Lung (tissue), 12 donors: ENCODE measurements around the gene CTXND1. TPM values are rescaled to one million over a fixed set of nuclear protein-coding genes. Genes with fewer than 3 reads are reported as not detected.

ENCODE experiments used
- ATAC-seq: fragments of 200-7000 bp; cut with Tn5 transposase; one replicate; pipeline ENCODE4 v1.9.1; 2020; ENCODE audit warnings: moderate number of reproducible peaks; ENCODE audit not compliant: insufficient read depth, low FRiP score
- DNase-seq, 3 donors: peaks; one replicate each; pipeline ENCODE4 v3.0.0-alpha.2; 2013 to 2017
- H3K27ac ChIP-seq, 2 donors: one replicate each; pipeline ENCODE4 v1.5.1; 2013; ENCODE audit warnings: mild to moderate bottlenecking in 2 of 2, moderate library complexity in 2 of 2, control low read depth in 1 of 2, inconsistent platforms in 1 of 2, low read depth in 1 of 2, low read length in 1 of 2
- H3K27me3 ChIP-seq, 3 donors: one replicate each; pipeline ENCODE4 v1.5.1; 2013; ENCODE audit warnings: low read length in 2 of 3; ENCODE audit not compliant: control insufficient read depth in 3 of 3, insufficient read depth in 3 of 3
- H3K36me3 ChIP-seq, 4 donors: one replicate each; pipeline ENCODE4 v1.5.1; 2013; ENCODE audit warnings: low read length in 4 of 4, mild to moderate bottlenecking in 1 of 4, moderate library complexity in 1 of 4; ENCODE audit not compliant: control insufficient read depth in 4 of 4, insufficient read depth in 4 of 4
- H3K4me1 ChIP-seq, 5 donors: one replicate each; pipeline ENCODE4 v1.5.1; 2013; ENCODE audit warnings: low read length in 5 of 5, mild to moderate bottlenecking in 2 of 5, moderate library complexity in 1 of 5; ENCODE audit not compliant: control insufficient read depth in 5 of 5, insufficient read depth in 5 of 5
- H3K4me3 ChIP-seq: one replicate; pipeline ENCODE4 v1.5.1; 2013; ENCODE audit warnings: mild to moderate bottlenecking, control low read depth, moderate library complexity
- H3K9ac ChIP-seq, 2 donors: one replicate each; pipeline ENCODE4 v1.5.1; 2013; ENCODE audit warnings: low read length in 2 of 2, control low read depth in 1 of 2; ENCODE audit not compliant: insufficient read depth in 1 of 2
- H3K9me3 ChIP-seq, 4 donors: one replicate each; pipeline ENCODE4 v1.5.1; 2013; ENCODE audit warnings: low read length in 3 of 4, mild to moderate bottlenecking in 1 of 4, moderate library complexity in 1 of 4; ENCODE audit not compliant: control insufficient read depth in 4 of 4, insufficient read depth in 3 of 4
- WGBS, 2 donors: extraction: QIAGEN DNeasy Blood & Tissue Kit; methylation state at CpG; one replicate each; pipeline ENCODE4 v1.1.7; 2013; 5-methylcytosine and 5-hydroxymethylcytosine counted together
- polyA plus RNA-seq, 2 donors: library from polyadenylated mRNA; stranded (reverse); fragments of 200-250 nt; gene quantifications; one replicate each; pipeline ENCODE4 v1.2.1, GENCODE V29; 2013
- total RNA-seq, 2 donors: library from RNA; depleted of rRNA in 1 of 2; stranded (reverse); fragments of >200 nt in 1 of 2; gene quantifications; one replicate each; pipeline ENCODE4 v1.2.1, GENCODE V29; 2014 to 2021
- TF ChIP-seq, protein P1 (sequence below): IDR thresholded peaks from 2 replicates; pipeline ENCODE4 v1.5.1; 2012; ENCODE audit warnings: mild to moderate bottlenecking; ENCODE audit errors: control extremely low read depth, extremely low read depth
- donor health status: control.
- donor health status: control.
- donor health status: Bipolar disorder and iron deficiency.
- donor health status: healthy.
- donor health status: DM: yes; HTN: yes; CAD: no.

Gene CTXND1
- total and polyA plus RNA-seq, 4 donors = 0.10 to 2.4 (median 1.5) TPM

DNA sequence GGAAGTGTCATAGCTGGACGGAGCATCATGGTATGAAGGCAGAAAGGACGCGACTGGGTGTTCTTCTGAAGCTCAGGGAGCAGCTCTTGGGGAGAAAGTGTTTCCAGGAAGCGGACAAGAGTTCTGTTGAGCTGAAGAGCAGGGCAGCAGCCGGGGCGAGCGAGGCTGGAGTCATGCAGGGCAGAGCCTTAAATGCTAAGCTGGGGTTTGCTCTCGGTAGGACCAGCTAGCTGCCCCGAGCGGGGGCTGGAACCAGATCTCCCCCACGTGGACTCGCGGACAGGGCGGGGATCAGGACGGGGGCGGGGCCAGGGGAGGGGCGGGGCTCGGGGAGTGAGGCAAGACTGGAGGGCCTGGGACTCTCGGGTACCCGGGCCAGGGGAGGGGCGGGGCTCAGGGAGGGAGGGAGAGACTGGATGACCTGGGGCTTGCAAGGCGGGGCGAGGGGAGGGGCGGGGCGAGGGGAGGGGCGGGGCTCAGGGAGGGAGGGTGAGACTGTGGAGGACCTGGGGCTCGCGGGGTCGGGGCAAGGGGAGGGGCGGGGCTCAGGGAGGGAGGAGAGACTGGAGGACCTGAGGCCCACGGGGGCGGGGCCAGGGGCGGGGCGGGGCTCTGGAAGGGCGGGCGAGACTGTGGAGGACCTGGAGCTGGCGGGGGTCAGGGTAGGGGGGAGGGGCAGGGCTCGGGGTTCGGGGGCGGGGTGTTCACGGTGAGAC, 99.7 kb downstream of the CTXND1 start:
- H3K27ac ChIP-seq = peak overlapping the region; percentile 4 to 69
- H3K9ac ChIP-seq = peak overlapping the region in 1 of 2 donors; percentile 69
- TF ChIP-seq, protein P1, sequence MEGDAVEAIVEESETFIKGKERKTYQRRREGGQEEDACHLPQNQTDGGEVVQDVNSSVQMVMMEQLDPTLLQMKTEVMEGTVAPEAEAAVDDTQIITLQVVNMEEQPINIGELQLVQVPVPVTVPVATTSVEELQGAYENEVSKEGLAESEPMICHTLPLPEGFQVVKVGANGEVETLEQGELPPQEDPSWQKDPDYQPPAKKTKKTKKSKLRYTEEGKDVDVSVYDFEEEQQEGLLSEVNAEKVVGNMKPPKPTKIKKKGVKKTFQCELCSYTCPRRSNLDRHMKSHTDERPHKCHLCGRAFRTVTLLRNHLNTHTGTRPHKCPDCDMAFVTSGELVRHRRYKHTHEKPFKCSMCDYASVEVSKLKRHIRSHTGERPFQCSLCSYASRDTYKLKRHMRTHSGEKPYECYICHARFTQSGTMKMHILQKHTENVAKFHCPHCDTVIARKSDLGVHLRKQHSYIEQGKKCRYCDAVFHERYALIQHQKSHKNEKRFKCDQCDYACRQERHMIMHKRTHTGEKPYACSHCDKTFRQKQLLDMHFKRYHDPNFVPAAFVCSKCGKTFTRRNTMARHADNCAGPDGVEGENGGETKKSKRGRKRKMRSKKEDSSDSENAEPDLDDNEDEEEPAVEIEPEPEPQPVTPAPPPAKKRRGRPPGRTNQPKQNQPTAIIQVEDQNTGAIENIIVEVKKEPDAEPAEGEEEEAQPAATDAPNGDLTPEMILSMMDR = no peak
- ATAC-seq = peak; percentile 82
- H3K9me3 ChIP-seq = no peaks in the 10 kb centered on the region
- peak; percentile 96 to 99 (median 96) for DNase-seq
- peaks cover 0 to 4% (median 0%) of the 10 kb centered on the region in 4 donors for H3K36me3 ChIP-seq
- peak overlapping the region; percentile 29 for H3K4me3 ChIP-seq
- H3K4me1 ChIP-seq = peaks cover 0 to 23% (median 12%) of the 10 kb centered on the region in 5 donors
- WGBS, 2 donors = 1 to 2% methylated on average over 23 to 35 of the region's 41 CpGs
- H3K27me3 ChIP-seq = no peaks in the 10 kb centered on the region

DNA sequence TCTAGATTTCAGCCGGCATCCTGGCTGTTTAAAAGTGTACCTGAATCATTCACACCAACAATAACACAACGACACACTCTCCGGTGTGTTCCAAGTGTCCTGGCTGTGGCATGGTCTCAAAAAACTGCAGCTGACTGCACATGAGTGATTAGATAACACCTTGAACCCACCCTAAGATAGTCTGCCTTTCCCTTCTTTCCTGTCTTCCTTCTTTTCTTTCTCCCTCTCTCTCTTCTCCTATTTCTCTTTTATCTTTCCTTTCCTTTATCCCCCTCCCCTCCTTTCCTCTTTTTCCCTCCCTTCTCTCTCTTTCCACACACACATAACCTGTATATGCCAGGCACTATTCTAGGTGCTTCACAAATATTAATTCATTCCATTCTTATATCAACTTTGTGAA, 100.4 kb downstream of the CTXND1 start:
- H3K27me3 ChIP-seq = no peaks in the 10 kb centered on the region
- H3K27ac ChIP-seq = no peak overlapping the region
- no peak overlapping the region for H3K4me3 ChIP-seq
- no peaks in the 10 kb centered on the region for H3K9me3 ChIP-seq
- peaks cover 0 to 4% (median 0%) of the 10 kb centered on the region in 4 donors for H3K36me3 ChIP-seq
- no peak for DNase-seq
- no peak overlapping the region for H3K9ac ChIP-seq
- ATAC-seq = no peak
- TF ChIP-seq, protein P1 = no peak
- peaks cover 0 to 23% (median 11%) of the 10 kb centered on the region in 5 donors for H3K4me1 ChIP-seq
- 63 to 78% methylated on average over 3 of the region's 3 CpGs for WGBS, 2 donors

DNA sequence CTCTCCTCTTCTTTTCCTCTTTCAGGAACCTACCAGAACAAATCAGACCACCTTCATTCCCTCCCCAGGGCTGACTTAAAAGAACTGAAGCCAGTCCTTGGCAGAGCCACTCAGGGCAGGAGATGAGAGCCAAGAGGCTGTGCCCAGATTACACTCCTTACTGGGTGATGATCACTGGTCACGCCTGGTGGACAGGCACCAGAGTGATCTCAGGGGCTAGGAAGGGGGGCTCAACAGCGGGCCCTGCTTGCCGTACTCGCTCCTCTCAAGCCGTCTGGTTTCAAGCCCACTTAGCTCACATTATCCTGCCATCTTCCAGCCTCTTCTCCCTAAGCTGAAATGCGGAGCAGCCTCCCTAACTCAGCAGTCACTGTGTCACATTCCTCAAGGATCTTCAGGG, 100.9 kb downstream of the CTXND1 start:
- no peak overlapping the region for H3K9ac ChIP-seq
- no peaks in the 10 kb centered on the region for H3K9me3 ChIP-seq
- 79 to 83% methylated on average over 6 of the region's 6 CpGs for WGBS, 2 donors
- DNase-seq = no peak
- no peaks in the 10 kb centered on the region for H3K27me3 ChIP-seq
- TF ChIP-seq, protein P1 = no peak
- H3K36me3 ChIP-seq = peaks cover 0 to 4% (median 0%) of the 10 kb centered on the region in 4 donors
- H3K27ac ChIP-seq = no peak overlapping the region
- no peak for ATAC-seq
- no peak overlapping the region for H3K4me3 ChIP-seq
- peaks cover 0 to 23% (median 11%) of the 10 kb centered on the region in 5 donors for H3K4me1 ChIP-seq

Other genes starting within 250 kb of the CTXND1 start
- gene ZFAND6, start 192.5 kb downstream of the CTXND1 start, total RNA-seq = 100 to 1,000 TPM in 1 of 2 donors, 10 to 100 TPM in 1; 68.4 to 160 TPM
- 10 to 100 TPM; 49.6 to 94.4 TPM for gene ZFAND6, start 192.5 kb downstream of the CTXND1 start, polyA plus RNA-seq
- 10 to 100 TPM; 23.7 to 48.9 TPM for gene FAH, start 99.2 kb downstream of the CTXND1 start, total RNA-seq
- 10 to 100 TPM; 49.4 to 55.5 TPM for gene FAH, start 99.2 kb downstream of the CTXND1 start, polyA plus RNA-seq
- 10 to 100 TPM in 1 of 2 donors, 1 to 10 TPM in 1; 4.5 to 12.2 TPM for gene ARNT2, start 152.2 kb upstream of the CTXND1 start, total RNA-seq
- gene ARNT2, start 152.2 kb upstream of the CTXND1 start, polyA plus RNA-seq = 1 to 10 TPM; 2.0 to 6.5 TPM